B cell (primary cell): ENCODE measurements around the gene POU6F1.

Experiments used
- EZH2 ChIP-seq: IDR thresholded peaks from 2 replicates; pipeline ENCODE4 v1.6.1; 2012; ENCODE audit warnings: borderline replicate concordance, low read depth, mild to moderate bottlenecking, moderate library complexity, low read length; ENCODE audit not compliant: insufficient read depth, poor library complexity, severe bottlenecking
- TF ChIP-seq, protein P1 (sequence below): fragments of 200-600 bp; IDR thresholded peaks from one replicate; pipeline ENCODE4 v1.8.0; 2022; ENCODE audit warnings: antibody characterized with exemption, mild to moderate bottlenecking

DNA sequence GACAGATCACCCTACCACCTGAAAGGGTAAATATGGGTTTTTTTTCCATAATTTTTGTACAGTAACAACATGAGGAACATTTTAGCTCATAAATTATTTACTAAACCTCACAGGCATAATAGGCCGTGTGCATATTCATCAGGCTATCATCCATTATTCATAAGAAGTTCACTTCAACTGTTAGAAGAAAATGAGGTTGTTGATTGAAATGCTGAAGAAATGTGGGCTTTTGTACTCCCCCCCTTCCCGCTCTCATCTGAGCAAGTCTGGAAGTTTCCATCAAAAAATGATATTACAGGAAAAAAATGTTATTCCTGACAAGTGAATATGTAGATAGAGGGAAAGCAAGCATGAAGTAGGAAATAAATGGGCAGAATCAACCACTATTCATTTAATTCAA, 7.9 kb upstream of the POU6F1 start:
- TF ChIP-seq, protein P1, sequence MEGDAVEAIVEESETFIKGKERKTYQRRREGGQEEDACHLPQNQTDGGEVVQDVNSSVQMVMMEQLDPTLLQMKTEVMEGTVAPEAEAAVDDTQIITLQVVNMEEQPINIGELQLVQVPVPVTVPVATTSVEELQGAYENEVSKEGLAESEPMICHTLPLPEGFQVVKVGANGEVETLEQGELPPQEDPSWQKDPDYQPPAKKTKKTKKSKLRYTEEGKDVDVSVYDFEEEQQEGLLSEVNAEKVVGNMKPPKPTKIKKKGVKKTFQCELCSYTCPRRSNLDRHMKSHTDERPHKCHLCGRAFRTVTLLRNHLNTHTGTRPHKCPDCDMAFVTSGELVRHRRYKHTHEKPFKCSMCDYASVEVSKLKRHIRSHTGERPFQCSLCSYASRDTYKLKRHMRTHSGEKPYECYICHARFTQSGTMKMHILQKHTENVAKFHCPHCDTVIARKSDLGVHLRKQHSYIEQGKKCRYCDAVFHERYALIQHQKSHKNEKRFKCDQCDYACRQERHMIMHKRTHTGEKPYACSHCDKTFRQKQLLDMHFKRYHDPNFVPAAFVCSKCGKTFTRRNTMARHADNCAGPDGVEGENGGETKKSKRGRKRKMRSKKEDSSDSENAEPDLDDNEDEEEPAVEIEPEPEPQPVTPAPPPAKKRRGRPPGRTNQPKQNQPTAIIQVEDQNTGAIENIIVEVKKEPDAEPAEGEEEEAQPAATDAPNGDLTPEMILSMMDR, result no peak
- TF ChIP-seq EZH2, result no peak
